Esophagus squamous epithelium (tissue), 4 donors: ENCODE results near the gene GTSF1L.

Source experiments
- POLR2A ChIP-seq, 4 donors: fragments of 450-650 bp; IDR thresholded peaks; one replicate each; pipeline ENCODE4 v1.6.1; 2017; ENCODE audit warnings: antibody characterized with exemption in 4 of 4, mild to moderate bottlenecking in 4 of 4, moderate library complexity in 3 of 4
- TF ChIP-seq, protein P1 (sequence below), 6 experiments: fragments of 450-650 bp in 4 of 6; fragments of 200-600 bp in 2 of 6; sonication (generic) in 2 of 6; IDR thresholded peaks; one replicate each; pipeline ENCODE4 v1.5.1; 2016 to 2019; ENCODE audit warnings: antibody characterized with exemption in 6 of 6, mild to moderate bottlenecking in 4 of 6, moderate library complexity in 4 of 6

DNA sequence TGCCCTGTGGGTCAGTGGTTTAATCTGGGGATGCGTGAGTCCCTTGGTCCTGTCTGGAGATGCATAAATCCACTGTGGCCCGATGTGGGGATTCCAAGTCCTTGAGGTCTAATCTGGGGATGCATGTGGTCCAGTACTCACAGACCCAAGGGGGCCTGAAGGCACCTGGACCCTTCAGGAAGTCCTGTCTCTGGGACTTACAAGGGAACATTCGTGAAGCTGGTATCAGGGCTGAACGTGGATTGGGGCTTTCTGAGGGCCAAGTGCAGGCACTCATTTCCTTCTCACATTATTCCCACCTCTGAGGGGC, 25.2 kb upstream of the GTSF1L start:
- TF ChIP-seq POLR2A (IDR thresholded peaks at IDR 0.05) = no peak
- TF ChIP-seq, protein P1, sequence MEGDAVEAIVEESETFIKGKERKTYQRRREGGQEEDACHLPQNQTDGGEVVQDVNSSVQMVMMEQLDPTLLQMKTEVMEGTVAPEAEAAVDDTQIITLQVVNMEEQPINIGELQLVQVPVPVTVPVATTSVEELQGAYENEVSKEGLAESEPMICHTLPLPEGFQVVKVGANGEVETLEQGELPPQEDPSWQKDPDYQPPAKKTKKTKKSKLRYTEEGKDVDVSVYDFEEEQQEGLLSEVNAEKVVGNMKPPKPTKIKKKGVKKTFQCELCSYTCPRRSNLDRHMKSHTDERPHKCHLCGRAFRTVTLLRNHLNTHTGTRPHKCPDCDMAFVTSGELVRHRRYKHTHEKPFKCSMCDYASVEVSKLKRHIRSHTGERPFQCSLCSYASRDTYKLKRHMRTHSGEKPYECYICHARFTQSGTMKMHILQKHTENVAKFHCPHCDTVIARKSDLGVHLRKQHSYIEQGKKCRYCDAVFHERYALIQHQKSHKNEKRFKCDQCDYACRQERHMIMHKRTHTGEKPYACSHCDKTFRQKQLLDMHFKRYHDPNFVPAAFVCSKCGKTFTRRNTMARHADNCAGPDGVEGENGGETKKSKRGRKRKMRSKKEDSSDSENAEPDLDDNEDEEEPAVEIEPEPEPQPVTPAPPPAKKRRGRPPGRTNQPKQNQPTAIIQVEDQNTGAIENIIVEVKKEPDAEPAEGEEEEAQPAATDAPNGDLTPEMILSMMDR (IDR thresholded peaks at IDR 0.05) = no peak
